HTR-8/SVneo (cell line): ENCODE data around the gene FAM20C.

Source experiments
- DNase-seq: peaks from one replicate; pipeline ENCODE4 v3.0.0; 2011; ENCODE audit warnings: low spot score, mixed read lengths; ENCODE audit not compliant: insufficient read length
- FAIRE-seq: peaks from 2 replicates; lab custom pipeline; 2011; peaks lifted over from hg19 to GRCh38; lab: Jason Lieb, UNC

FAM20C gene

GRCh38 chr7:191981-192649 lies at the start of gene FAM20C:
FAM20C (plus strand) TSS chr7:192571; CDS start chr7:193200, 629 bp downstream.
- FAIRE-seq, result no peak
- peak; percentile 87 for DNase-seq

DNA sequence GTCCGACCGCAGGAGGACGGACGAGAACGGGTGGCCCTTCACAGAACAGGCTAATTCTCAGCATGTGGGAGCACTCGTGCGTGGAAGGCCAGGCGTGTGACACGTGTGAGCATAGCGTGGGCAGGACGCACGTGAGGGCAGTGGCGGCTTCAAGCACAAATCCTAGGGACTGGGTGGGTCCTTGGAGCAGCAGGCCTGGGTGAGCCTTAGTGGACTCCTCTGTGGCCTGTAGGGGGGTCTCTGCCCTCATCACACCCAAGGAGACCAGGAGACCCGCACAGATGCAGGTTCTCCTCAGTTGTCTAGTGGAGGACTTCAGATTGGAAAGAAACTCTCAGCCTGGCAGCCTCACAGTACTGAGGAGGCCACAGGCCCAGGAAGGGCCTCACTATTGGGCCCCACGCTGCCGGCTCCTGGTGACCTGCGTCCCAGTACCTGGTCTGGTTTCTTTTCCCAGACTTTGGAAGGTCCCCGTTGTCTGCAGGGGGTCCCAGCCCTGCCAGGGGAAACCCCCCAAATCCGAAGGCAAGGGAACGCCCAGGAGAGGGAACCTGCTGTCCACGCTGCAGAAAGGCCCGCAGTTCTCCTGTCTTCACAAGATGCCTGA lies 49.1 kb upstream of the FAM20C start:
- FAIRE-seq (peak; percentile 60), DNase-seq (no peak)

GRCh38 chr7:143811-144453 lies 48.4 kb upstream of the FAM20C start:
- FAIRE-seq (no peak), DNase-seq (no peak)

GRCh38 chr7:144454-144826 lies 47.9 kb upstream of the FAM20C start:
- FAIRE-seq (no peak), DNase-seq (no peak)

- FAIRE-seq (no peak), DNase-seq (no peak)
Measured at GRCh38 chr7:145863-146262, 46.5 kb upstream of the FAM20C start.

DNA sequence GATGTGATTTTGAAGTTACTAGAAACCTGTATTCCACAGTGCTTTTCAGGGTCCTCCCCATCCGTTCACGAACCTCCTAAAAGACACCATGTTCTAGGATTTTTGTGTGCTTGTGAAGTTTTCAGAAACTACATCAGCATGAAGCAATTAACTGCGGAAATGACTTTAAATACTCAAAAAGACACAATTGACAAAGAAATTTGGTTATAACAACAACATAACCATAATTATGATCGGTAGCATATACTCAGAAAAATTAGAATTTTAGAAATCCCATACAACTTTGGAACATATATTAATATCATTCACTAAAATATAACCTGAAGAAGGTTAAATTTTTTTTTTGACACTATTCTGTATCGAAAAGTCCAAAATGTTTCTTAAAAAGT lies 43.8 kb upstream of the FAM20C start:
- DNase-seq, result no peak
- no peak for FAIRE-seq

DNA sequence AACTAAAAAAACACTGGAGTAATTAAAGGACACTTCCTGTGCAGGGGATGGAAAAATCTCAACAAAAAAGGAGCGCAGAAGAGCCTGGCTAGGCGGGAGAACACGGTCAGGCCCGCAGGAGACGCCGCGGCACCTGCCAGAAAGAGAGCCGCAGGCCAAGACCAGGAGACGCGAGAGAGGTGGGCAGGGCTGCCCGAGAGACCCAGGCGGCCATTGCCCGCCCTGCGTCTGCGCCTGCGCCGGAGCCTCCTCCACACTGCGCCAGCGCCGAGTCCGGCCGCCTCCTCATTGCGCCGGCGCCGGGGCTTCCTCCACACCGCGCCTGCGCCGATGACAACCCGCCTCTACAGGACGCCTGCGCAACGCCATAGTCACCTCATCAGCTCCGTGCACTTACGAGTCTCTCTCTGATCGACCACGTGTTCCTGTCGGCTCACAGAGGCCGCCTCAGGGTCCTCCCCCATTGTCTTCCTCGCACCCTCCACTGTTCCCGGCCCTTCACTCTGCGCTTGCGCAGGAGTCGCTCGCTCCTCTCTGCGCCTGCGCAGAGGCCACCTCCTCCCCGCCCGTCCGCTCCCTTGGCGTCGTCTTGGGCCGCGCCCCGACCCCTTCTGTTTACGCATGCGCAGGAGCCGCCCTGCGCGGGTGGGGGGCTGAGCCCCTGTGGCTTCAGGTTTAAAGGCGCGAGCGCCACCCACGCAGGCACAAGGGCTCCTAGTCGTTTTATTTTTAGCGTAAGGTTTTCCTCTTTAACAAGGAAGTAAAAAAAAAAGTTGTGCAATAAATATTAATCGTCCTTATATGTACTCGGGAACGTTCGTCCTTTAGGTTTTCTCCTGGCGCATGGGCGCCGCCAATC lies 43.2 kb upstream of the FAM20C start:
- peak; percentile 100 for DNase-seq
- FAIRE-seq, result peak; percentile 98

DNA sequence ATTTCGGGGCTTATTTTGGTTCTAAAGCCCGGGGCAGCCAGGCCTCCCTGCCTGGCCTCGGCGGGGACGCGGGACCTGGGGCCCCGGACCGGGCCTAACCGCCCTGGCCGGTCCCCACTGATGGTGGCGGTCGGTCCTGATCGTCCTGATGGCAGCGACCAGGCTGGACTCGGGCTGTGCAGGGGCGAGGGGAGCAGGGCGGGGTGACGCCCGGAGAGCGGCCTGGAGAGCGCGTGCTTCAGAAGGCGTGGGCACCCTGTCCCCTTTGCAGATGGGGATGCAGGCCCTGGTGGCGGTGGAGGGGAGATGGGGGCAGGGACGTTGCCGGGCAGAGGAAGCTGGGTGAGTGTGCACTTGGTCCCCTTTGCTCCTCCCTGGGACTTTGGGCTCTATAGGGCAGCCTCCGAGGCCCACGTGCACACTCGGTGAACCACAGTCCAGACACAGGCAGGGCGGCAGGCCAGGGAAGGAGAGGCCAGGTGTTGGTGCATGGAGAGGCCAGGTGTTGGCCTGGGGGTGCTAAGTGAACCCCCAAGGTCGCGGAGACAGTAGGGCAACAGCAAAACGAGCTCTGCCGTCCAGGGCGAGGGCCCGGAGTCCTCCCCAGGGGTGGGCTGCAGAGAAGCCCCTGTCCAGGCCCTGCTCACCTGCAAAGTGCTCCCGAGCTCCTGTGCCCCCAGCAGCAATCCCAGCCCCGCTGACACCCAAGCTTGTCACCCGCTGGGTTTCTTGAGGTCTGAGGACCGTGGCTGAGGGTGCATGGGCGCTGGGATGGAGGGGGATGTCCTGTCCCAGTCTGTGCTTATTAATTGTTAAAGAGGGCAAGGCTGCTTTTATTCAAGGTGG lies 42.4 kb upstream of the FAM20C start:
- FAIRE-seq, result peak; percentile 33
- DNase-seq, result no peak

GRCh38 chr7:150811-151221 lies 41.6 kb upstream of the FAM20C start:
- FAIRE-seq (no peak), DNase-seq (no peak)

GRCh38 chr7:151346-152050 lies 40.9 kb upstream of the FAM20C start:
- DNase-seq, result no peak
- no peak for FAIRE-seq

- DNase-seq (no peak), FAIRE-seq (peak; percentile 9)
Measured at GRCh38 chr7:152702-153391, 39.5 kb upstream of the FAM20C start.

DNA sequence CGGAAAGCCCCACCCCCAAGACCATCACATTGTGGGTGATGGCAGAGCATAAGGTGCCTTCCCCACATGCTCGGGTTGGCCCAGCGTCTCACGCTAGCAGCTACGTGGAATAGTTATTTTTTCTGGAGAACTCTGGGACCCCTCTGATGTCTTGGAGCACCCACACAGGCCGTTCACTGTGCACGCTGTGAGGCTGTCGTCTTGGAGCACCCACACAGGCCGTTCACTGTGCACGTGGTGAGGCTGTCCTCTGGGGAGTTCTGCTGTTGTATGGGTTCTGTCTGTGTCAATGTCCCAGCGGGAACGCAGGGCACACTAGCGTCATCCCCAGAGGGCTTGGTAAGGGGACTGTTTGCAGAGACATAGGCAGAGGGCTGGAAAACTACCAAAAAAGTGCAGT lies 38.8 kb upstream of the FAM20C start:
- DNase-seq (no peak), FAIRE-seq (peak; percentile 46)

GRCh38 chr7:154096-154799 lies 38.1 kb upstream of the FAM20C start:
- FAIRE-seq, result no peak

GRCh38 chr7:155469-155900 lies 36.9 kb upstream of the FAM20C start:
- FAIRE-seq (peak; percentile 58), DNase-seq (peak; percentile 60)

More at GRCh38 chr7:154096-154799, 38.1 kb upstream of the FAM20C start:
- no peak for DNase-seq

- DNase-seq (no peak), FAIRE-seq (no peak)
Measured at GRCh38 chr7:156111-157007, 36.0 kb upstream of the FAM20C start.

GRCh38 chr7:157008-157310 lies 35.4 kb upstream of the FAM20C start:
- DNase-seq (no peak), FAIRE-seq (no peak)
